Cardiac fibroblast (primary cell): Measurements from ENCODE around the gene SIRPA.
A peak's percentile ranks its signal among the peaks of the same experiment; 100 is the strongest.

Experiments
- DNase-seq, 2 donors: peaks; one replicate each; pipeline versions ENCODE4 v3.0.0 to v3.0.0-alpha.2; 2010; ENCODE audit warnings: low read depth in 2 of 2
- H3K4me3 ChIP-seq, 2 donors: replicated peaks in 1 of 2; 1 replicate in 1 of 2; 2 replicates in 1 of 2; pipeline ENCODE4 v1.5.1; 2011; ENCODE audit warnings: low read depth in 2 of 2, low read length in 2 of 2, mild to moderate bottlenecking in 2 of 2, moderate library complexity in 1 of 2
- CTCF ChIP-seq: IDR thresholded peaks from one replicate; pipeline ENCODE4 v1.5.1; 2011; ENCODE audit warnings: low read depth, mild to moderate bottlenecking, low read length, inconsistent platforms

Gene SIRPA

GRCh38 chr20:1940581-1940980 is 45.4 kb downstream of the SIRPA start:
- no peak for TF ChIP-seq CTCF
- H3K4me3 ChIP-seq, result no peak overlapping the region
- DNase-seq, result no peak

GRCh38 chr20:1941226-1941625 is 46.0 kb downstream of the SIRPA start:
- peak; percentile 34 to 64 for DNase-seq
- no peak for TF ChIP-seq CTCF
- no peak overlapping the region for H3K4me3 ChIP-seq

- TF ChIP-seq CTCF, result no peak
- no peak overlapping the region for H3K4me3 ChIP-seq
- DNase-seq, result no peak
Observed at GRCh38 chr20:1942061-1942460, 46.9 kb downstream of the SIRPA start.

- H3K4me3 ChIP-seq, result no peak overlapping the region
- TF ChIP-seq CTCF, result no peak
- DNase-seq, result no peak
Observed at GRCh38 chr20:1942486-1943274, 47.5 kb downstream of the SIRPA start.

GRCh38 chr20:1943275-1944002 is 48.2 kb downstream of the SIRPA start:
- H3K4me3 ChIP-seq, result no peak overlapping the region
- DNase-seq, result peak; percentile 44 to 65
- no peak for TF ChIP-seq CTCF

GRCh38 chr20:1944345-1945091 is 49.3 kb downstream of the SIRPA start:
- no peak for DNase-seq
- TF ChIP-seq CTCF, result no peak
- no peak overlapping the region for H3K4me3 ChIP-seq
